Measurements from ENCODE around the gene FBXW9.

DNA sequence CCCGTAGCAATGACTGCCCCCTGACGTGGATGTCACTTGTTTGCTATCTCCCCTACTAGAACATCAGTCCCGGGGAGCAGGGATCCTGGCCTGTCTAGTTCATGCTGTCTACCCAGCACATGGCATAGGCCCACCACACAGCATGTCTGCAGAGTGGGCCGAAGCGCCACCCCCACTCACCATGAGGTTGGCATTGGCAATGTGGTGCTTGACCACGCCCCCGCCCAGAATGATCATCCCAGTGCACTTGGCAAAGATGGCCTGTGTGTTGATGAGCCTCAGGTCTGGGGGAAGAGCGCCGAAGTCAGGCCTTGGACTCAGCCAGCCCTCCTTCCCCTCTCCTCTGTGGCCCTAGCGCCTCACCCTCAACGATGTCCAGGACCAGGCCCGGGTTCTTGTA is 19.5 kb downstream of the FBXW9 start:
- TF ChIP-seq, protein P1, sequence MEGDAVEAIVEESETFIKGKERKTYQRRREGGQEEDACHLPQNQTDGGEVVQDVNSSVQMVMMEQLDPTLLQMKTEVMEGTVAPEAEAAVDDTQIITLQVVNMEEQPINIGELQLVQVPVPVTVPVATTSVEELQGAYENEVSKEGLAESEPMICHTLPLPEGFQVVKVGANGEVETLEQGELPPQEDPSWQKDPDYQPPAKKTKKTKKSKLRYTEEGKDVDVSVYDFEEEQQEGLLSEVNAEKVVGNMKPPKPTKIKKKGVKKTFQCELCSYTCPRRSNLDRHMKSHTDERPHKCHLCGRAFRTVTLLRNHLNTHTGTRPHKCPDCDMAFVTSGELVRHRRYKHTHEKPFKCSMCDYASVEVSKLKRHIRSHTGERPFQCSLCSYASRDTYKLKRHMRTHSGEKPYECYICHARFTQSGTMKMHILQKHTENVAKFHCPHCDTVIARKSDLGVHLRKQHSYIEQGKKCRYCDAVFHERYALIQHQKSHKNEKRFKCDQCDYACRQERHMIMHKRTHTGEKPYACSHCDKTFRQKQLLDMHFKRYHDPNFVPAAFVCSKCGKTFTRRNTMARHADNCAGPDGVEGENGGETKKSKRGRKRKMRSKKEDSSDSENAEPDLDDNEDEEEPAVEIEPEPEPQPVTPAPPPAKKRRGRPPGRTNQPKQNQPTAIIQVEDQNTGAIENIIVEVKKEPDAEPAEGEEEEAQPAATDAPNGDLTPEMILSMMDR (IDR thresholded peaks at IDR 0.05), result no peak
- TF ChIP-seq POLR2A (IDR thresholded peaks at IDR 0.05), result no peak
